Measurements from ENCODE around the gene TPP1.
A peak's percentile ranks its signal among the peaks of the same experiment; 100 is the strongest.

The TPP1 gene

DNA sequence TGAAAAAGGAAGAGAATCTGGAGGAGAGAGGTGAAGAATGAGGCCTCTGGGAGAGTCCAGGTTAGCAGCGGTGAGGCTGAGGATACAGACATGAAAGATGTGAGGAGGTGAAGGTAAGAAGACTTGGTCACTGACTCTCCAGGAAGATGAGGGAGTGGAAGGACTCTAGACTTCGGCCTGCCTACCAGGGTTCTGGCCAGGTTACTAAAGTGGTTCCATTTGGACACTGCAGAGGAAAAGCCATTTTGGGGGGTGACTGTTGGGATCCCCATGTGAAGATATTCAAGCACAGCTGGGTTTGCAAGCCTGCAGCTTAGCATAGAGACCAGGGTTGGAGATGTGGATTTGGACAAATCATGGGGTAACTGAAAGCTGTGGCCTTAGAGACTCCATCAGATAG is 28.6 kb upstream of the TPP1 start:
- DNase-seq (ENCODE audit: insufficient read length, low spot score) = no peak
- FAIRE-seq = no peak

DNA sequence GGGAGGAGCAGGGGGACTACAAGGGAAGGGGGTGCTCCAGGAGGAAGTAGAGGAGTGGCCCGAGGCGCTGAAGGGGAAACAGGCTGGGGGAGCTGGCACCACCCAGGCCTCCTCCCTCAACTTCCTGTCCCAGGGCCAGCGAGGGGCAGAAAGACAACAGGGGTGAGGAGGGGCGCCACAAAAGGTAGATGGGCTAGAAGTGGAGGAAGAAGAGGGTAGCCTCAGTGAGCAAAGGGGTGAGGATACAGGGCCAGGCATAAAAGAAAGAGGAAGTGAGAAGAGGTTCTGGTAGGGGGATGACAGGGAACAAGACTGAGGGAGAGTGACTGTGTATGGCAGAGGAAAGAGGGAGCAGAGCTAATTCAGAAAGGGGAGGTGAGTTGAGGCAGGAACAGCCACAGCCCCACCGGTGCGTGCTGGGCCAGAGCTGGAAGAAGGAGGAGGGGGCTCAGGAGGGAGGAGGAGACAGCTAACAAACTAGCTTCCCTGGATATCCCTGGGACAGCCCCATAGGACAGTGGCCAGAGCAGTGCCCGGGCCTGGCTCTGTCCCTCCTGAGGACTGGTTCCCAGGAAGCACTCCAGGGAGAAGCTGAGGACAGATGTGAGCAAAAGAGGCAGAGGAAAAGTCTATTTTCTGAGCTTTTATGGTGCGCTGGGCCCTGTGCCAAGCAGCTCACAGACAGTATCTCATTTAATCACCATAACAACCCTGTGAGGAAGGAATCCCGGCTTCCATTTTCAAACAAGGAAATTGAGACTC is 27.9 kb upstream of the TPP1 start:
- DNase-seq (ENCODE audit: insufficient read length, low spot score) (no peak), FAIRE-seq (no peak)

DNA sequence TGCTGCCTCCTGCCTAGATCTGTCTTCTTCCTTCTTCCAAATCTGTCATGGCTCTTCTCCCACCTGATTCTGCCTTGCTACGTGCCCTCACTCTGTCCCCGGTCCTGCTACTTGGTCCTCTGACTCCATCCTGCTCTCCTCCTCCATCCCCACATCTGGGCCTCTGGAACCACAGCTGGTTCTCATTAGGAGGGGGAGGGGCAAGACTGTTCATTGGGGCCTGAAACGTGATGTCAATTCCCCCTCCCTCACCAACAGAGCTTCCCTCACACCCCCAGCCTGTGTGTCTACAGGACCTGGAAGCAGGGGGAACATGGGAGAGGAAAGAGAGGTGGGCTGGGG is 27.3 kb upstream of the TPP1 start:
- no peak for FAIRE-seq
- no peak for DNase-seq (ENCODE audit: insufficient read length, low spot score)

DNA sequence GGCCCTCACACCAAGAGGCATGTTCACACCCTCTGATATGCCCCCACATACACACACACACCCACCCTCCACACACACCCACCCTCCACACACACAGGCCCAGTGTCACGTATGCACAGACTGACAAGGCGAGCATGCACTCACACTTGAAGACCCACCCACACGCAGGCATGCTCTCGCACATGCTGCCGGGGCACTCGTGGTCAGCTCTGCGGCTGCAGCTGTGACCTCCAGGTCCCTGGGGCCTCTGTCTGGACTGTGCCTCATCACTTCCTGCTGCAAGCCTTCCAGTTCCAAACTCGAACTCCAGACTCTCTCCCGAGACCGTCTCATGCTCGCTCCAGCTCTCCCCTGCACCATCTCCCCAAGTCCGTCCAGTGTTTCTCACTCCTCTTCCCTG is 26.8 kb upstream of the TPP1 start:
- DNase-seq (ENCODE audit: insufficient read length, low spot score) (no peak), FAIRE-seq (peak; percentile 9)

DNA sequence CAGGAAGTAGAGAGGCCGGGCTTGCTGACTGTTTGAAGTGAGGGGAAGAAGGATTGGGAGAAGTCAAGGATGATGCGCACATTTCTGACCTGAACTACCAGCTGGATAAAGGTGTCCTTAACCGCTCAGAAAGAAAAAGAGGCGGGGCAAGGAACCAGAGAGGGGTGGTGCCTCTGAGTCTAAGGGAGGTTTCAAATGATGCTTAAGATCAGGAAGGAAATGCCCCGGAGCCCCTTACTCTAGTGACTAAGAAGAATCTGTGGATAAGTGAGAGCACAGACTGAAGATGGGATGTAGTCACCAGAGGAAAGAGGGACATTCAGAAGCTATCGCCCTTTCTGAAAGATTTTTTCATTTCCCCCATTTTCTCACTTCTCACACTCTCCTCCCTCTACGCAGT is 23.7 kb upstream of the TPP1 start:
- no peak for FAIRE-seq

DNA sequence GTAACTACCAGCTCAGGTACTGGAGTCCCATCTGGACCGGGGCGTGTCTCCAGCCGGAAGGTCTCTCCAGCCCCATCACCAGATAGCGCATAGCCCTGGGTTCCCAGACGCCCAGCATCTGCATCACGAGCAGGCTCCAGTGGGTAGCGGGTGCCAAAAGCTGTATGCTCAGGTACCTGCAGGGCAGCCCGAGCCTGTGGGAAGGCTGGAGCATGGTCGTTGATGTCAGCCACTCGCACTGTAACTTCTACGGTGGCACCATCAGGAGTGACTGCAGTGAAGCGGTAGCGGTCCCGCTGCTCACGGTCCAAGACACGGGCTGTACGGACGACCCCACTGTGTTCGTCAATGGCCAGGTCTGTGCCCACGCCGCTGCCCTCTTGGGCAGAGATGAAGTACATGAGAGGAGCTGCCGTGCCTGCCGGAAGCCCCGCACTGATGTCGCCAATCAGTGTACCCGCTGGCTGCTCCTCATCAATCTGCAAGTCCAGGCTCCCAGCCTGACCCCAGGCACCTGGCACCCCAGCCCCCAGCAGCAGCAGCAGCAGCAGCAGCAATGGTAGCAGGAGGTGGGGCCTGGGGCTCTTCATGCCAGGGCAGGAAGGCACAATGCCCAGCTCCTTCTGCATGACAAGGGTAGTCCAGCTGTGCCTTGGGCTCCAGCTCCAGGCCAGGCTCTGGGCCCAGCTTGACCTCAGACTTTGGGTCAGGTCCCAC is 21.9 kb upstream of the TPP1 start:
- FAIRE-seq (no peak), DNase-seq (ENCODE audit: insufficient read length, low spot score) (no peak)

More for the DNA sequence above, 23.7 kb upstream of the TPP1 start:
- DNase-seq (ENCODE audit: insufficient read length, low spot score) = no peak

DNA sequence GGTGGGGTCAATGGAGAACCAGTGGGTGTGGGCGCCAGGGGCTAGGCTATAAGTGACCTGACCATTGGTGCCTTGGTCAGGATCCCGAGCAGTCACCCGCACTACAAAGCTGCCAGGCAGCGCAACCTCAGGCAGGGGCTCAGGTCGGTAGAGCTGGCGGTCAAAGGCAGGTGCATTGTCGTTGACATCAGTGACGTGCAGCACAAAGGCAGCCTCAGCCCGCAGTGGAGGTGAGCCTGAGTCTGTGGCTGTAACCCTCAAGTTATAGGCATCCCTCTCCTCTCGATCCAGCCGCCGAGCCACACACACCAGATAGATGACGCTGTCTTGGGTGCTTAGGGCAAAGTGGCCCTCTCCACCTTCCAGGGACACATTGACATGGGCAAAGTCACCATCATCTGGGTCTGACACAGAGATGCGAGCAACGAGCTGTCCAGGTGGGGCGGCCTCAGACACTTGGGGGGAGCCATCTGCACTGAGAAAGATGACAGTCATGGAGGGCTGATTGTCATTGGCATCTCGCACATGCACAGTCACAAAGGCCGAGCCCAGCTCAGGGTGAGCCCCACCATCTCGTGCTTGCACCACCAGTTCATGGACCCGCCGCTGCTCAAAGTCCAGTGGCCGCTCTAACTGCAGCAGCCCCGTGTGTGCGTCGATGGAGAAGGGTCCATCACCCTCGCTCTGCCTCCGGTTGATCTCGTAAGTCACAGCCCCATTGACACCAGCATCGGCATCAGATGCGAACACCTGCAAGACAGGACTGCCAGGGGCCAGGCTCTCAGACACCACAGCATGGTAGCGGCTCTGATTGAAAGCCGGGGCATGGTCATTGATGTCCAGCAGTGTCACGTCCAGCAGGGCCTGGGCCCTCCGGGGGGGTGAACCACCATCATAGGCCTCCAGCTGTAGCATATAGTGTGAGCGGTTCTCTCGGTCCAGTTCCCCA is 21.1 kb upstream of the TPP1 start:
- DNase-seq (ENCODE audit: insufficient read length, low spot score) = no peak
- no peak for FAIRE-seq

DNA sequence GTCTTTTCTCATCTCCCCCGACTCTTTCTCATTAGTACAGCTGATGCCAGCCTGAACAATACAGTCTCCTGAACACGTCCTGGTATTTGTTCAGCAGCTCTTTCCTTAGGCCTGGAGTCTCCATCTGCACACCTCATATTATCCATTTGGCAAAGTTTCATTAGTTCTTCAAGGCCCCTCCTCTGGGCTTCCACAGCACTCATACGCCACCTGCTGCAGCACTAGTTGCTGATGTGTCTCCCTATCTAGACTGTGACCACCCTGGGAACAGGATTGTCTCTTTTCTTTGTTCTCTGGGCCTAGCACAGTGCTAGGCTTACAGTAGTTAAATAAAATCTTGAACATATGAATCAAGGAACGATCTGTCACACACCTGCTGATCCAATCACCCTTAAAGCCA is 19.2 kb upstream of the TPP1 start:
- no peak for FAIRE-seq
- no peak for DNase-seq (ENCODE audit: insufficient read length, low spot score)

DNA sequence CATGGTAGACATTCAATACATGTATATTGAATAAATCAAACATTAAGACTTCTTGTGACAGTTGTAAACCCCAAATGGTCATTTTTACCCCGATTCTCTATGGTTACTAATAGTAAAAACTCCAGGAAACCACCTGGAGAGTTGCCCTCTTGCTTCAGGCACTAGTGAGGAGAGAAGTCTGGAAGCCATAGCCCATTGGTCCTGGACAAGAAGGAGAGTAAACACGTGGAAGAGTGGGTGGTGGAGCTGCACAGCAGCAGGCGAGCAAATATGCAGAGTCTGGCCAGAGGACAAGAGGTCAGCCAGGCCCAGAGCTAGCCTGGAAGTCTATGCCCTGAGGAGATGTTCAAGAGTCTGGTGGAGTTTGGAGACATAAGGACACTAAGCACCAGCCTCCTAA is 18.6 kb upstream of the TPP1 start:
- no peak for FAIRE-seq
- DNase-seq (ENCODE audit: insufficient read length, low spot score) = no peak

DNA sequence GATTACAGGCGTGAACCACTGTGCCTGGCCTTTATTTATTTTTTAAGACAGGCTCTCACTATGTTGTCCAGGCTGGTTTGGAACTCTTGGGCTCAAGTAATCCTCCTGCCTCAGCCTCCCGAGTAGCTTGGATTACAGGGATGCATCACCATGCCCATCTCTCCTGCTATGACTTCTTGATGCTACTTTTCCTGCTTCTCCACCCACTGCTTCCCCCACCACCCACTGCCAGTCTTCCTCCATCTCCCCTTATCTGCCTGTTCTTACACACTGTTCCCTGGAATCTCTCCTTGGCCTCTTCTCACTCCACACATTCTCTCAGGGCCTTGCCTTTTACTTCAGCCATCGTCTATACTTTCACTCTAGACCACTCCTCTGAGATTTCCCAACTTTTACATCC is 17.3 kb upstream of the TPP1 start:
- FAIRE-seq = no peak
- DNase-seq (ENCODE audit: insufficient read length, low spot score) = no peak

DNA sequence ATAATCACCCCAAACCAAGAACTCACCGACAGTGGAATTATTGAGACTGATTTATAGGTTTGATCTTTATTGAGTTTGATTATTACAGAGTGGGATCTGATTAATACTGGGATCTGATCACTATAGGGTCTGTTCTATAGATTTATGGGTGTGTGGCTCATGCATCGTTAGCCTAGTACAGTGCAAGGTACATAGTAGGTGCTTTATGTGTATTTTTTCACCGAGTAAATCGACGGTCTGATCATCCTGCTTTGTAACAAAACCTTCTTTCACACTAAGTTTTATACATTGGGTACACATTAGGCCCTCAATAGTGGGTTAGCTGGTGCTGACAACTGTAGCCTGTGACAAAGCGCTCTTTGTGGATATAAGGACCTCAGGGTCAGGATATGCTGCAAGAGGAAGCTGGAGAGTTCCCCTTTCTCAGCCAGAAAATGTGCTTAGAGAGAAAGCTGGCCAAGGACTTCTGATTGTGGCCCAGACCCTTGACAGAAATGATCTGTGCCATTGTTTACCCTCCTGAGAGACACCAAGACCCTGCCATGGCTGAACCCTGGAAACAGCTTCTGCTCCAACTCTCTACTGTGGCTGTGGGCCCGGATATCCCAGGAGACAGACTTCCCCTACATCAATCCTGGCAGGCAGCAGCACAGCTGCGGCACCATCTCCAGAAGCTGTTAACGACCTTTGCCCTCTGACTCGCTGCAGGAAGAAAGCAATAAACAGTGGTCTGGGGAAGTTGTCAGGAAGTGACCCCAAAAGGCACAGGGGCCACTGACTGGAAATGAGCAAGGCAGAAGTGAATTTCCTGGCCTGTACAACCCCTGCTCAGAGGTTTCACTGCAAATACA is 16.1 kb upstream of the TPP1 start:
- no peak for FAIRE-seq
- peak; percentile 22 for DNase-seq (ENCODE audit: insufficient read length, low spot score)

DNA sequence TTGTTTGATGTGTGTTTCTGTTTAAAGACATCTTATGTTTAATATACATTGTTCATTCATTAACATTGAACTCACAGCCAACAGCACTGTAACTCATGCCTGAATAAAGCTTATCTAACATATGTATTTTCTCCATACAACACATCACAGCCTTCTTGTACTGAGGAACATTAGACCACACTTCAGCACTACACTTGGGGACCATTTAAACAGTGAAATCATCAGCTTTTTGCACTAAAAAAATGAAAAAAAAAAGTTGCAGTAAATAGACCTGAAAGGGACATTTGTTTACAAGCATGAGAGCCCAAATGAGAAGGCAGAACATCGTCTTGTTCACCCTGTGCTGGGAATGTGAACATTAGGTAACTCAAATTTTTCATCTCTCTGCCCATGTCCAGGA is 15.3 kb upstream of the TPP1 start:
- DNase-seq (ENCODE audit: insufficient read length, low spot score) (no peak), FAIRE-seq (no peak)

DNA sequence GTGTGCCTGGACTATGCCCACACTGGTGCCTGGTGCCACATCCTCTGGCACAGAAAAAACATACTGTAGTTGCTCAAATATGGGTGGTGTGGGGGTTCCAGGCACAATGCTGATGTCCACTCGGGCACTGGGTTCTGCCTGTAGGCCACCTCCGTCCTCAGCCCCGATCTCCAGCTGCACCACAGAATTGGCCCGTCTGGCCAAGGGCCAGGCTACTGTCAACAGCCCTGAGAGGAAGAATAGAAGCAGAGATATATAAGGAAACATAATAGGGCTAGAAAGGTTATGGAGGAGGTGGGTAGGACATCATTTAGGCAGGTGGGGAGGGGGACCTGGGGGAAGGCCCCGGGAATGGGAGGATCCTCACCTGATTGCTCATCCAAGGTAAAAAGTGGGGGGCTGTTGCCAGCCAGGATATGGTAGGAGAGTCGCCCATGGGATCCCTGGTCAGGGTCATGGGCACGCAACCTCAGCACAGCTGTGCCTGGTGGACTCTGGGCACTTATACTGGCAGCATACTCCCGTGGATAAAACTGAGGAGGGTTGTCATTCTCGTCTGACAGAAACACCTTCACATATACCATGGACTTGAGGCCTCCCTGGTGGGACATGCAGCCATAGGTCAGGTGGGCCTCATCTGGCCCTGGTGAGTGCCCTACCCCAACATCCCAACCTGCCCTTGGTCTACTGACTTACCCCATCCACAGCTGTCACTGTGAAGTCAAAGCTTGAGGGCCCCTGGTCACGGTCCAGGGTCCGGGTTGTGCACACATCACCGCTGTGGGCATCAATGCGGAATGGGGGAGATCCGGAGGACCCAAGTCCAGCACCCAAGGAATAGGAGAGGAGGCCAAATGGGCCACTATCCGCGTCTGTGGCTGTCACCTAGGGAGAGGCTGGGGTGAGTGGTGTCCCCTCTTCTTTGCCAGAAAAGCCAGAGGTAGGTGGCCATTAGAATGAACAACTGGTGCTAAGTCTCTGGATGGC is 14.5 kb upstream of the TPP1 start:
- FAIRE-seq = no peak
- DNase-seq (ENCODE audit: insufficient read length, low spot score) = no peak

DNA sequence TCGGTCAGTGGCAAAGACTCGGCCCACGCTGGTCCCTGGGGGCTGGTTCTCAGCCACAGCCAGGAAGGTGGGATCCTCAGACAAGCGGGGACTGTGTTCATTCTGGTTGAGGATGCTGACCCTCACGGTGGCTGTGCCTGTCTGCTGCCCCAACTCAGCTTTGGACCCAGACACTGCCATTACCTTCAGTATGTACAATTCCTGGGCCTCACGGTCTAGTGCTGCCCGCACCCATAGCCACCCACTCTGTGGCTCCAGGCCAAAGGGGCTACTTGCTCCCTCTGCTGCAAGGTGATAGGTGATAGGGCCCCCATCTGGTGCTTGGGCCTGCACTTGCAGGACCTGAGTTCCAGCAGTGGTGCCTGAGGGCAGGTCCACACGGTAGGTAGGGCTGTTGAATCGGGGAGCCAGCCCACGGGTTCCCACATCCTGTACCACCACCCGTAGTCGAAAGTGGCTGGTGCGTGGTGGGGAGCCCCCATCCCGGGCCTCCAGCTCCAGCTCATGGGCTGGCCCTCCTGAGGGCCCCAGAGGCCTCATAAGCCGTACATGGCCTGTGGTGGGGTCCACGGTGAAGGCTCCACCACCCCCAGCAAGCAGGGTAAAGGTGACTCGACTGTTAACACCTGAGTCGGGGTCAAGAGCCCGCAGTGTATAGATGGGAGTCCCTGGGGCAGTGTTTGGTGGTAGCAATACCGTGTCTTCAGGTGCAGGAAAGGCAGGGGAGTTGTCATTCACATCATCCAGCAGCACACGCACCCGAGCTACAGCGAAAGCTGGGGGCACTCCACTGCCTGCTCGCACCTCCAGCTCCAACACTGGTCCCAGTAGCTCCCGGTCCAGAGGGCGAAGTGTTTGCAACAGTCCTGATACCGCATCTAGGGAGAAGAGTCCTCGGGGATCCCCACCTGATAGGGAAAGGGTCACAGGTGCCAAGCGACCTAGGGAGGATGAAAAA is 13.2 kb upstream of the TPP1 start:
- FAIRE-seq = no peak

DNA sequence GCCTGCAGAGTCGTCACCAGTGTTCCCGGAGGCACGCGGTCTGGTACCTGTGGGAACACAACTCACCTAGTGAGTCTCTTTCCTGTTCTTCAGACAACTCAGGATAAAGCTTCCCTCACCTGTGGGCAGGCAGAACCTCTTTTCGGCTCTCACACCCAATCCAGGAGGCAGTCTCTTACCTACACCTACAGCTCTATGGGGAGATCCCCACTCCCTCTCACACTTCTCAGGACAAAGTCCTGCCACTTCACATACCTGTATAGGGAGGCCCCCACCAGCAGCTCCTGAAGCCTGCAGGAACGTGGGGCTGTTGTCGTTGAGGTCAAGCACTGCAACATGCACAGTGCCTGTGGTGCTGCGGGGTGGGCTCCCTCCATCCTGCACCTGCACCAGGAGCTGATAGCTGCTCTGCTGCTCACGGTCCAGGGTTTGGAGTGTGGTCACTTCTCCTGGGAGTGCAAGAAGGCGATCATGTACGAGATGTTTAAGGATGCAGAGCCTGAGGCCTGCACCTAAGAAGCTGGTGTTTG is 12.2 kb upstream of the TPP1 start:
- FAIRE-seq (no peak), DNase-seq (ENCODE audit: insufficient read length, low spot score) (no peak)

More for the DNA sequence above, 13.2 kb upstream of the TPP1 start:
- DNase-seq (ENCODE audit: insufficient read length, low spot score) = no peak

DNA sequence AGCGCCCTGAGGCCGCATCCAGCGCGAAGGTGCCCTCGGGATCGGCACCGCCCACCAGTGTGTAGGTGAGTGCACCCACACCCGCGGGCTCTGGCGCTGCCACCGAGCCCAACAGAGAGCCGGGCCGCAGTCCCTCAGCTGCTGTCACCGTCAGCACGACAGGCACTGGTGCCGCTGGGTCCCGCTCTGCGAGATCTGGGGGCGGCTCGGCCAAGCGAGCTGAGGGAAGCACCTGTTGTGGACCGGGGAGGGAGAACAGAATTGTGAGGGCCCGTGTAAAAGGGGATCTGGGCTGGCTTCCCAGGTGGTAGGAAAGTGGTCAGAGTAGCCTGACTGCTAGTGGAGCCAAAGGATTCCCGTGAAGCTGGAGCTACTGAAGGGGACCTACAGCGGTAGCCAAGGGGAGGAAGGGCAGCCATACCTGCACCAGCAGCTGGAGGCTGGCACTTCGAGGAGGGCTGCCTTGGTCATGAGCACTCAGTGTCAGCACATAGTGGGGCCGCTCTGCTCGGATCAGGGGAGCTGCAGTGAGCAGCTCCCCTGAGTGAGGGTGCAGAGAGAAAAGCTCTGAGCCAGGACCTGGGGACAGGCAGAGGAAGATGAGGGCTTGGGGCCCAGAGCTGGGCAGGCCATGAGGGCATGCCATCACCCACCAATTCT is 11.5 kb upstream of the TPP1 start:
- DNase-seq (ENCODE audit: insufficient read length, low spot score) (no peak), FAIRE-seq (no peak)

DNA sequence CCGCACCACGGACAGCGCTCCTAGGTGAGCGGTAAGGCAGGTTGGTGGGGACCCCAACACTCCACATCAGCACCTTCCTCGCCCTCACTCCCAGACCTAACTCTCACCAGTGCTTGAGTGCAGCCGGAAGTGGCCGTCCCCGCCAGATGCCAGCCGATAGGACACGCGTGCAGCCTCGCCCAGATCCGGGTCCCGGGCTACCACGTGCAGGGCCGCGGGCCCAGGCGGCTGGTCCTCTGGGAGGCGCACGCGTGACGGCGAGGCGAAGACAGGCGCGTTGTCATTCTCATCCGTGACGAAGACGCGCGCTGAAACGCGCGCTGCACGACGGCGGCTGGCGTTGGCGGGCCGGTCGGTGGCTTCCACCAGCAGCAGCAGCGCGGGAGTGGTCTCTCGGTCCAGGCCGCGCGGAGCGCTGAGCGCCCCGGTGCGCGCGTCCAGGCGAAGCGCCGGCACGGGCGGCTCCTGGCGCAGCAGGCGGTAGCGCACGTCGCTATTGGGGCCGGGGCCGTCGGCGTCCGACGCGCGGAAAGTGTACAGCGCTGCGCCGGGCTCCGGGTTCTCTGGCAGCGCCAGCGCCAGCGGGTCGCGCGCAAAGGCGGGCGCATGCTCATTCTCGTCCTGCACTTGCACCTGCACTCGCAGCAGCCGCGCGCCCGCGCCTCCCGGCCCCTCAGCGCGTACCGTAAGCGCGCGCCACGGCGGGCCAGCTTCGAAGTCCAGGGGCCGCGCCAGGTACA is 10.8 kb upstream of the TPP1 start:
- no peak for FAIRE-seq
- DNase-seq (ENCODE audit: insufficient read length, low spot score) = no peak

All from HTR-8/SVneo (cell line).